IMR-90 (cell line): ENCODE measurements around the gene GNG12. TPM values are rescaled to one million over a fixed set of nuclear protein-coding genes. Genes with fewer than 3 reads are reported as not detected.

ENCODE experiments used
- ATAC-seq: fragments of 200-7000 bp; cut with Tn5 transposase; 2 replicates; pipeline ENCODE4 v1.9.1; 2020; ENCODE audit warnings: low read depth, mild to moderate bottlenecking, moderate library complexity
- BruUV-seq: library from RNA; stranded (reverse); fragments of 400-500 nt; replicated peaks from 2 replicates; lab custom pipeline; 2021; lab: Mats Ljungman, UMichigan
- CTCF ChIA-PET: fragments of 300-600 bp; formaldehyde crosslinking; extraction: SDS; loops from one replicate; lab custom pipeline; 2021; ENCODE audit warnings: antibody characterized with exemption; lab: Yijun Ruan, JAX
- POLR2A ChIA-PET: fragments of 300-600 bp; sonication (Branson Sonifier 250); formaldehyde crosslinking; loops from one replicate; lab custom pipeline; 2022; ENCODE audit warnings: antibody characterized with exemption; ENCODE audit not compliant: unreplicated experiment; lab: Charles Lee
- DNase-seq: peaks from one replicate; pipeline ENCODE4 v3.0.0; 2013
- H2AFZ ChIP-seq: replicated peaks from 2 replicates; pipeline ENCODE3; 2013; ENCODE audit warnings: low read length, mild to moderate bottlenecking; ENCODE audit not compliant: poor library complexity
- H2AK5ac ChIP-seq: 2 replicates; pipeline ENCODE4 v1.6.1; 2013; ENCODE audit warnings: low read depth, low read length, inconsistent platforms
- H2AK9ac ChIP-seq: replicated peaks from 2 replicates; pipeline ENCODE3; 2013; ENCODE audit warnings: mild to moderate bottlenecking, low read depth, low read length, moderate library complexity; ENCODE audit not compliant: poor library complexity
- H2BK120ac ChIP-seq: 2 replicates; pipeline ENCODE4 v1.6.1; 2013; ENCODE audit warnings: low read depth, low read length, inconsistent platforms
- H2BK15ac ChIP-seq: 3 replicates; pipeline ENCODE4 v1.6.1; 2013; ENCODE audit warnings: low read depth, low read length, inconsistent platforms
- H2BK20ac ChIP-seq: 2 replicates; pipeline ENCODE4 v1.6.1; 2013; ENCODE audit warnings: low read depth, mild to moderate bottlenecking, inconsistent platforms, low read length, moderate library complexity
- H2BK5ac ChIP-seq: 2 replicates; pipeline ENCODE4 v1.6.1; 2013; ENCODE audit warnings: mild to moderate bottlenecking, low read depth, low read length, inconsistent platforms; ENCODE audit not compliant: poor library complexity, severe bottlenecking
- H3K14ac ChIP-seq: replicated peaks from 2 replicates; pipeline ENCODE4 v1.6.1; 2013; ENCODE audit warnings: low read depth, low read length, inconsistent platforms
- H3K18ac ChIP-seq: 2 replicates; pipeline ENCODE4 v1.6.1; 2013; ENCODE audit warnings: low read depth, low read length, control low read depth
- H3K23ac ChIP-seq: 2 replicates; pipeline ENCODE4 v1.6.1; 2013; ENCODE audit warnings: low read depth, low read length, inconsistent platforms
- H3K27ac ChIP-seq: 2 replicates; pipeline ENCODE4 v1.5.1; 2013; ENCODE audit warnings: mild to moderate bottlenecking, control low read depth, low read length; ENCODE audit not compliant: insufficient read depth
- H3K27me3 ChIP-seq: 2 replicates; pipeline ENCODE4 v1.6.1; 2013; ENCODE audit warnings: low read length; ENCODE audit not compliant: control insufficient read depth, insufficient read depth
- H3K36me3 ChIP-seq: 2 replicates; pipeline ENCODE4 v1.6.1; 2013; ENCODE audit warnings: low read length, mixed read lengths; ENCODE audit not compliant: control insufficient read depth, insufficient read depth
- H3K4ac ChIP-seq: 2 replicates; pipeline ENCODE4 v1.6.1; 2013; ENCODE audit warnings: low read depth, low read length, inconsistent platforms
- H3K4me1 ChIP-seq: 2 replicates; pipeline ENCODE4 v1.6.1; 2013; ENCODE audit warnings: low read length, mixed read lengths; ENCODE audit not compliant: control insufficient read depth, insufficient read depth
- H3K4me2 ChIP-seq: 2 replicates; pipeline ENCODE4 v1.6.1; 2013; ENCODE audit warnings: low read depth, mild to moderate bottlenecking, control low read depth, low read length, moderate library complexity
- H3K4me3 ChIP-seq: 2 replicates; pipeline ENCODE4 v1.5.1; 2013; ENCODE audit warnings: low read depth, mild to moderate bottlenecking, control low read depth, low read length, moderate library complexity; ENCODE audit not compliant: insufficient read depth
- H3K56ac ChIP-seq: 2 replicates; pipeline ENCODE4 v1.6.1; 2013; ENCODE audit warnings: low read length, inconsistent platforms; ENCODE audit not compliant: insufficient read depth; ENCODE audit errors: extremely low read depth
- H3K79me1 ChIP-seq, 2 experiments: 2 replicates each; pipeline ENCODE4 v1.6.1; 2013; ENCODE audit warnings: low read length in 2 of 2, inconsistent platforms in 1 of 2, low read depth in 1 of 2
- H3K9ac ChIP-seq: 2 replicates; pipeline ENCODE4 v1.6.1; 2013; ENCODE audit warnings: low read depth, low read length, control low read depth
- H3K9me1 ChIP-seq: 2 replicates; pipeline ENCODE4 v1.6.1; 2013; ENCODE audit warnings: low read length, inconsistent platforms; ENCODE audit not compliant: insufficient read depth
- H3K9me3 ChIP-seq: 2 replicates; pipeline ENCODE4 v1.6.1; 2013; ENCODE audit warnings: low read length; ENCODE audit not compliant: control insufficient read depth, insufficient read depth
- H4K20me1 ChIP-seq: 2 replicates; pipeline ENCODE4 v1.6.1; 2013; ENCODE audit warnings: low read length, inconsistent platforms; ENCODE audit not compliant: insufficient read depth
- H4K5ac ChIP-seq: 2 replicates; pipeline ENCODE4 v1.6.1; 2013; ENCODE audit warnings: mild to moderate bottlenecking, low read depth, low read length, control low read depth
- H4K8ac ChIP-seq, 2 experiments: 2 replicates each; pipeline ENCODE4 v1.6.1; 2013; ENCODE audit warnings: low read depth in 2 of 2, low read length in 2 of 2, control low read depth in 1 of 2, inconsistent platforms in 1 of 2
- H4K91ac ChIP-seq: 2 replicates; pipeline ENCODE4 v1.6.1; 2013; ENCODE audit warnings: low read depth, low read length, inconsistent platforms; ENCODE audit not compliant: insufficient read depth
- ELK1 ChIP-seq: fragments of 150-350 bp; IDR thresholded peaks from 2 replicates; pipeline ENCODE4 v1.6.1; 2016; ENCODE audit warnings: low read depth, mild to moderate bottlenecking, low read length, moderate library complexity, borderline replicate concordance
- WGBS, 2 experiments: methylation state at CpG; one replicate each; pipeline versions ENCODE4 v1.1.5 to v1.1.7; 2013; ENCODE audit warnings: missing lambda C conversion rate in 2 of 2; ENCODE audit not compliant: insufficient read length in 1 of 2; ENCODE audit errors: extremely low coverage in 2 of 2; 5-methylcytosine and 5-hydroxymethylcytosine counted together
- dilution Hi-C: fragments of 300-500 bp; cut with HindIII; formaldehyde crosslinking; loops from one replicate; pipeline ENCODE4 v1.14.3; 2018; ENCODE audit warnings: low sequenced_read_pairs; ENCODE audit not compliant: unreplicated experiment
- in situ Hi-C: fragments of 300-500 bp; cut with MboI; formaldehyde crosslinking; loops from 3 replicates; pipeline ENCODE4 v1.14.3; 2019; ENCODE audit warnings: low sequenced_read_pairs, inconsistent platforms, mixed read lengths
- intact Hi-C: fragments of 100-400 bp; cut with micrococcal nuclease; formaldehyde crosslinking; loops from 2 replicates; pipeline ENCODE4 v1.10.0; 2022
- polyA plus RNA-seq, 3 experiments: library from polyadenylated mRNA; depleted of rRNA; stranded (reverse); fragments of >200 nt; gene quantifications; 2 replicates each; pipeline ENCODE4 v1.2.3, GENCODE V29; 2012; ENCODE audit warnings: low replicate concordance in 1 of 3
- total RNA-seq: library from RNA; depleted of rRNA; stranded (reverse); fragments of >200 nt; gene quantifications from 2 replicates; pipeline ENCODE4 v1.2.3, GENCODE V29; 2012

Gene GNG12
- total and polyA plus RNA-seq, 2 of the 4 experiments (the other 2 are of a cell fraction), result 92.3 to 132 TPM

DNA sequence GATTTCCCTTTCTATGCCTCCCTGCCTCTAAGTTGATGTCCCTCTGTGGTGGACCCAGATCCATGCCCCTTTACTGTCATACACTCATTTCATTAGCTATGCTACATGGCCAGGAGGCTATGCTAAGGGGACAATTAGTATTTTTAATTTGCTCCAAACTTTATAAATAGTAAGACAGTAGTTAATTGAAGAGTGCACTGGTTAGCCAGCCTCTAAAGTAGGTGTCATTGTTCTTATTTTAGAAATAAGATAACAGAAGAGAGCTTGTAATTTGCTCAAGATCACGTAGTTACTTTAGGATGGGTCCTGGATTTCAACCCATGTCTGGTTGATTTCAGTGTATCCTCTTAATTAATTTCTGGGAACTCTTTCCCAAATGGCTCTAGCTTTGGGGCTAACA lies 29.4 kb upstream of the GNG12 start:
- CTCF ChIA-PET, result no interaction called here
- POLR2A ChIA-PET, result no interaction called here

More for the DNA sequence above, 29.4 kb upstream of the GNG12 start:
- Histone ChIP-seq H3K36me3 (no peaks in the 10 kb centered on the region), H3K14ac (no peak overlapping the region), H3K18ac (no peak overlapping the region), H4K91ac (no peak overlapping the region), H3K27me3 (no peaks in the 10 kb centered on the region), H2AFZ (no peak overlapping the region), H4K8ac (no peak overlapping the region), H4K5ac (no peak overlapping the region), H3K4me2 (no peak overlapping the region), H3K79me1 (no peaks in the 10 kb centered on the region), H3K23ac (no peak overlapping the region), H2BK15ac (no peak overlapping the region), H2BK5ac (no peak overlapping the region), H3K9me1 (no peaks in the 10 kb centered on the region; the same call in 1 of the 2 replicates), H3K27ac (no peak overlapping the region), H3K4ac (no peak overlapping the region), H2BK20ac (no peak overlapping the region), H2AK5ac (no peak overlapping the region), H2AK9ac (no peak overlapping the region), H2BK120ac (no peak overlapping the region), H3K56ac (no peak overlapping the region), H4K20me1 (no peaks in the 10 kb centered on the region), H3K9ac (no peak overlapping the region), H3K4me1 (peaks cover 6% of the 10 kb centered on the region), H3K4me3 (no peak overlapping the region), H3K9me3 (no peaks in the 10 kb centered on the region)
- TF ChIP-seq ELK1, result no peak
- intact Hi-C loops, result no loop called here
- dilution Hi-C loops, result no loop called here
- in situ Hi-C loops, result no loop called here
- BruUV-seq, result no TSS peak
- ATAC-seq (no peak), DNase-seq (no peak)
- WGBS, 2 experiments, result no CpG with 5 or more reads among the region's 1 CpG
